GM12892 (cell line): Measurements from ENCODE around the gene PAPPA.

ENCODE experiments used
- POLR2A ChIP-seq: IDR thresholded peaks from 2 replicates; pipeline ENCODE4 v1.6.1; 2011; ENCODE audit warnings: low read depth, low read length, control low read depth
- POLR2AphosphoS5 ChIP-seq: IDR thresholded peaks from 2 replicates; pipeline ENCODE4 v1.6.1; 2011; ENCODE audit warnings: low read depth, low read length, control low read depth

DNA sequence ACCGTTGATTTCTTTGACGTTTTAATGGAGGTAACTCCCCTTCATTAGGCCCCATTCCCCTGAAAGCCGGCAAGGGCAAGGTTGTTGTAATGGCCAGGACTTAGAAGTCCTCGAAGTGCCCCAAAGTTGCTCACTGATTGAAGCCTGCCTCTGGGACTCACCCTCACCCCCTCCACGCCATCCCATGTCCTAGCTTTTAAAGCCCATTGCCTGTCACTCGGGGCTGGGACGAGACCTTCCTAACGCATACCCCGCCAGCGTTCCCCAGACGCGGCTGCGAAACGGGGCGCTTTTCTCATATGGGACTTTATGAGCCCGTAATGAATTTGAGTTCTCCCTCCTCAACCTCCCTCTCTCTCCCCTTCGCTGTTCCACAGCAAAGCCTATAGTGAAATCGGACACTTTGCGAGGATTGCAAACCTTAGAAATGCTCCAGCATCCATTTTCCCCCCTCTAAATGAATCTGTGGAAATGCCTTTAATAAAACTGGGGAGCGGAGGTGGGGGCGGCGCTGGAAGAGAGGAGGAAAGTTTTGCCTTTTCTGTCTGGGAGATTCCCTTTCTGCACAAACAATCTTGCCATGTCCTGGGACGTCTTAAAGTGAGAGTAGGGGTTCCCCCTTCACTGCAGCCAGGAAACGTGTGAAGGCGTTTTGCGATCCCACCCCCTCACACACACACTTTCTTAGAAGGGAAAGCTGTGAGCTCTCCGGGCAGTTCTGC lies 1.5 kb downstream of the PAPPA start:
- no peak for TF ChIP-seq POLR2A
- no peak for TF ChIP-seq POLR2AphosphoS5
